Endothelial cell of umbilical vein (primary cell): ENCODE measurements around the gene ANKRD36. TPM values are rescaled to one million over a fixed set of nuclear protein-coding genes. Genes with fewer than 3 reads are reported as not detected.
"Not testable (repeated sequence)": the region's sequence is repeated elsewhere in the genome, so short reads cannot be mapped to it uniquely, and the experiment has no call there.

ENCODE experiments used
- BruUV-seq: library from RNA; stranded (reverse); fragments of 400-500 nt; replicated peaks from 2 replicates; lab custom pipeline; 2021; lab: Mats Ljungman, UMichigan
- CTCF ChIA-PET: fragments of 300-600, 350-600 bp; sonication (Branson Sonifier 250); formaldehyde crosslinking; loops from one replicate; lab custom pipeline; 2021; ENCODE audit warnings: antibody characterized with exemption, inconsistent platforms; lab: Charles Lee
- POLR2A ChIA-PET: fragments of 300-600, 350-600 bp; sonication (Branson Sonifier 250); formaldehyde crosslinking; loops from one replicate; lab custom pipeline; 2021; ENCODE audit warnings: antibody characterized with exemption, inconsistent platforms; lab: Charles Lee
- DNase-seq: peaks from one replicate; pipeline ENCODE4 v3.0.0-alpha.2; 2011; ENCODE audit warnings: low read depth, low spot score
- FAIRE-seq: peaks from 2 replicates; lab custom pipeline; 2011; peaks lifted over from hg19 to GRCh38; lab: Jason Lieb, UNC
- H2AFZ ChIP-seq: 2 replicates; pipeline ENCODE4 v1.6.0; 2012; ENCODE audit warnings: low read depth, low read length, control low read depth, inconsistent platforms
- H3K27ac ChIP-seq: 2 replicates; pipeline ENCODE4 v1.5.1; 2011; ENCODE audit warnings: low read depth, mild to moderate bottlenecking, control low read depth, low read length, moderate library complexity; ENCODE audit not compliant: insufficient read depth
- H3K27me3 ChIP-seq, 2 experiments: 2 replicates each; pipeline versions ENCODE4 v1.6.0 to v1.6.1; 2011; ENCODE audit warnings: low read length in 2 of 2, mixed read lengths in 1 of 2; ENCODE audit not compliant: control insufficient read depth in 2 of 2, insufficient read depth in 2 of 2
- H3K36me3 ChIP-seq, 2 experiments: 2 replicates in 1 of 2; 3 replicates in 1 of 2; pipeline ENCODE4 v1.5.1; 2011; ENCODE audit warnings: low read length in 2 of 2, mild to moderate bottlenecking in 1 of 2, moderate library complexity in 1 of 2; ENCODE audit not compliant: control insufficient read depth in 2 of 2, insufficient read depth in 2 of 2; ENCODE audit errors: extremely low read depth in 1 of 2
- H3K4me1 ChIP-seq: 3 replicates; pipeline ENCODE4 v1.5.1; 2011; ENCODE audit warnings: mild to moderate bottlenecking, low read length; ENCODE audit not compliant: control insufficient read depth, insufficient read depth; ENCODE audit errors: extremely low read depth
- H3K4me2 ChIP-seq: 2 replicates; pipeline ENCODE4 v1.6.1; 2011; ENCODE audit warnings: low read length, control low read depth, mixed read lengths; ENCODE audit not compliant: insufficient read depth
- H3K4me3 ChIP-seq, 3 experiments: fragments of 200-600 bp in 1 of 3; sonication (generic), shearing (Covaris generic) in 1 of 3; replicated peaks in 1 of 3; 2 replicates each; pipeline ENCODE4 v1.5.1; 2011 to 2016; ENCODE audit warnings: control low read depth in 3 of 3, low read length in 3 of 3, mild to moderate bottlenecking in 2 of 3, inconsistent platforms in 1 of 3, low read depth in 1 of 3, moderate library complexity in 1 of 3; ENCODE audit not compliant: insufficient read depth in 1 of 3
- H3K79me2 ChIP-seq: 2 replicates; pipeline ENCODE4 v1.6.0; 2012; ENCODE audit warnings: low read length, inconsistent platforms; ENCODE audit not compliant: control insufficient read depth, insufficient read depth
- H3K9ac ChIP-seq: replicated peaks from 2 replicates; pipeline ENCODE3; 2011; ENCODE audit warnings: low read length, control low read depth; ENCODE audit not compliant: insufficient read depth; ENCODE audit errors: extremely low read depth
- H3K9me1 ChIP-seq: replicated peaks from 3 replicates; pipeline ENCODE4 v1.6.0; 2011; ENCODE audit warnings: mild to moderate bottlenecking, low read length; ENCODE audit not compliant: control insufficient read depth, insufficient read depth; ENCODE audit errors: extremely low read depth
- H3K9me3 ChIP-seq: replicated peaks from 2 replicates; pipeline ENCODE4 v1.5.1; 2012; ENCODE audit warnings: low read length, inconsistent platforms; ENCODE audit not compliant: control insufficient read depth, insufficient read depth
- H4K20me1 ChIP-seq: replicated peaks from 2 replicates; pipeline ENCODE3; 2011; ENCODE audit warnings: mild to moderate bottlenecking, low read length; ENCODE audit not compliant: control insufficient read depth, insufficient read depth; ENCODE audit errors: extremely low read depth
- EZH2 ChIP-seq: IDR thresholded peaks from 2 replicates; pipeline ENCODE4 v1.6.1; 2012; ENCODE audit warnings: borderline replicate concordance, low read depth, mild to moderate bottlenecking, moderate library complexity, low read length, inconsistent platforms; ENCODE audit not compliant: severe bottlenecking
- FOS ChIP-seq: IDR thresholded peaks from 2 replicates; pipeline ENCODE4 v1.6.1; 2011; ENCODE audit warnings: mild to moderate bottlenecking, low read length, moderate library complexity, borderline replicate concordance; ENCODE audit not compliant: insufficient read depth
- GATA2 ChIP-seq: IDR thresholded peaks from 2 replicates; pipeline ENCODE4 v1.7.0; 2011; ENCODE audit warnings: low read depth, mild to moderate bottlenecking, moderate library complexity, mixed read lengths, low read length; ENCODE audit not compliant: insufficient read length, insufficient read depth
- JUN ChIP-seq: IDR thresholded peaks from 2 replicates; pipeline ENCODE4 v1.6.1; 2011; ENCODE audit warnings: borderline replicate concordance, low read depth; ENCODE audit not compliant: insufficient read length, insufficient read depth
- MAX ChIP-seq: IDR thresholded peaks from 2 replicates; pipeline ENCODE4 v1.6.1; 2011; ENCODE audit not compliant: insufficient read depth, insufficient read length
- MYC ChIP-seq: IDR thresholded peaks from one replicate; pipeline ENCODE4 v1.6.1; 2011; ENCODE audit warnings: mild to moderate bottlenecking, low read depth, low read length
- POLR2A ChIP-seq: IDR thresholded peaks from 2 replicates; pipeline ENCODE4 v1.6.1; 2012; ENCODE audit warnings: low read depth, mild to moderate bottlenecking, control low read depth, low read length
- POLR2AphosphoS5 ChIP-seq: IDR thresholded peaks from 2 replicates; pipeline ENCODE4 v1.6.1; 2012; ENCODE audit warnings: low read depth, mild to moderate bottlenecking, control low read depth, low read length, moderate library complexity; ENCODE audit not compliant: insufficient read depth
- dilution Hi-C: fragments of 300-500 bp; cut with MboI; formaldehyde crosslinking; loops from one replicate; pipeline ENCODE4 v1.15.0; 2019; ENCODE audit warnings: low sequenced_read_pairs; ENCODE audit not compliant: extremely low pct_ligation_motif_present
- intact Hi-C: fragments of 100-400 bp; cut with micrococcal nuclease; formaldehyde crosslinking; loops from one replicate; pipeline ENCODE4 v1.10.0; 2022
- polyA plus RNA-seq, 4 experiments: library from polyadenylated mRNA; depleted of rRNA in 3 of 4; stranded (reverse) in 3 of 4; unstranded in 1 of 4; fragments of >200 nt; gene quantifications; 2 replicates each; pipeline versions ENCODE4 v1.2.1 to v1.2.3, GENCODE V29; 2011 to 2012; ENCODE audit warnings: missing spikeins in 1 of 4
- total RNA-seq: library from RNA; stranded (reverse); gene quantifications from 2 replicates; pipeline ENCODE4 v1.2.3, GENCODE V29; 2021
- TF ChIP-seq, protein P1 (sequence below), 2 donors: IDR thresholded peaks; 1 replicate in 1 of 2; 2 replicates in 1 of 2; pipeline ENCODE4 v1.5.1; 2011; ENCODE audit warnings: low read length in 2 of 2, mild to moderate bottlenecking in 2 of 2, moderate library complexity in 2 of 2, control low read depth in 1 of 2, inconsistent platforms in 1 of 2, low read depth in 1 of 2; ENCODE audit not compliant: insufficient read depth in 1 of 2; ENCODE audit errors: extremely low read depth in 1 of 2

The ANKRD36 gene
- total and polyA plus RNA-seq, 2 donors (not counting 3 experiments of a cell fraction or from before 2014, with no cell fraction given), result 7.2 to 91.7 TPM

DNA sequence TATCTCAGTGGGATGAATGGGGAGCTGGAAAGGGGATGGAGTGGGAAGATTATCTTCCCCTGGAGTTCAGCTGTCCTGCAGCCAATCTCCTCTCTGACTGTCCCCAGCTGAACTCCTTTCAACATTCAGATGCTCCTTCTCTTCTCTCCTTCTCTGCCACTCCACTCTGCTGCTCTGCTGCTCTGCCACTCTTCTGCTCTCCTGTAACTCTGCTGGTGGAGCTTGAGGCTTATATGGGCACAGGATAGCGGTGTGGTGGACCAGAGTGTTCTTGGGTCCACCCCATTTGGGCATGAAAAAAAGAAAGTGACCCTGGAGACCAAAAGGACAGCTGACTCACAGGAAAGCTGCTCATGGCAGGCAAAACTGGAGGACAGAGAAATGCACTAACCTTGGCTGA is 44.9 kb upstream of the ANKRD36 start:
- Histone ChIP-seq H3K4me2 (no peak overlapping the region), H3K9me1 (no peaks in the 10 kb centered on the region), H3K4me1 (no peaks in the 10 kb centered on the region), H3K27me3 (peaks cover 5 to 11% of the 10 kb centered on the region in 2 experiments), H4K20me1 (no peaks in the 10 kb centered on the region), H3K79me2 (no peaks in the 10 kb centered on the region), H3K4me3 (no peak overlapping the region), H3K9ac (no peak overlapping the region), H3K27ac (no peak overlapping the region), H2AFZ (no peak overlapping the region), H3K36me3 (no peaks in the 10 kb centered on the region), H3K9me3 (no peaks in the 10 kb centered on the region)
- intact Hi-C loops (no loop called here), dilution Hi-C loops (no loop called here)
- ChIA-PET POLR2A (no interaction called here), CTCF (no interaction called here)
- FAIRE-seq, result no peak
- BruUV-seq, result no TSS peak
- TF ChIP-seq MYC (no peak), GATA2 (no peak), MAX (no peak), POLR2AphosphoS5 (no peak), POLR2A (no peak), FOS (no peak), EZH2 (no peak), JUN (no peak)
- TF ChIP-seq, protein P1, sequence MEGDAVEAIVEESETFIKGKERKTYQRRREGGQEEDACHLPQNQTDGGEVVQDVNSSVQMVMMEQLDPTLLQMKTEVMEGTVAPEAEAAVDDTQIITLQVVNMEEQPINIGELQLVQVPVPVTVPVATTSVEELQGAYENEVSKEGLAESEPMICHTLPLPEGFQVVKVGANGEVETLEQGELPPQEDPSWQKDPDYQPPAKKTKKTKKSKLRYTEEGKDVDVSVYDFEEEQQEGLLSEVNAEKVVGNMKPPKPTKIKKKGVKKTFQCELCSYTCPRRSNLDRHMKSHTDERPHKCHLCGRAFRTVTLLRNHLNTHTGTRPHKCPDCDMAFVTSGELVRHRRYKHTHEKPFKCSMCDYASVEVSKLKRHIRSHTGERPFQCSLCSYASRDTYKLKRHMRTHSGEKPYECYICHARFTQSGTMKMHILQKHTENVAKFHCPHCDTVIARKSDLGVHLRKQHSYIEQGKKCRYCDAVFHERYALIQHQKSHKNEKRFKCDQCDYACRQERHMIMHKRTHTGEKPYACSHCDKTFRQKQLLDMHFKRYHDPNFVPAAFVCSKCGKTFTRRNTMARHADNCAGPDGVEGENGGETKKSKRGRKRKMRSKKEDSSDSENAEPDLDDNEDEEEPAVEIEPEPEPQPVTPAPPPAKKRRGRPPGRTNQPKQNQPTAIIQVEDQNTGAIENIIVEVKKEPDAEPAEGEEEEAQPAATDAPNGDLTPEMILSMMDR (IDR thresholded peaks at IDR 0.05; ENCODE audit: extremely low read depth in 1 of 2, insufficient read depth in 1 of 2, low read depth in 1 of 2, low read length in 2 of 2), result no peak
- DNase-seq, result no peak

- dilution Hi-C loops, H3K9me3 ChIP-seq, H3K27ac ChIP-seq, H3K9ac ChIP-seq, H3K4me2 ChIP-seq, H3K4me1 ChIP-seq, POLR2A ChIA-PET, BruUV-seq, intact Hi-C loops, FAIRE-seq, H3K79me2 ChIP-seq, H4K20me1 ChIP-seq, H2AFZ ChIP-seq, H3K36me3 ChIP-seq, H3K9me1 ChIP-seq, CTCF ChIA-PET, DNase-seq, H3K4me3 ChIP-seq: not testable (repeated sequence)
- H3K27me3 ChIP-seq, result peaks cover 5 to 11% of the 10 kb centered on the region in 2 experiments
Measured at GRCh38 chr2:97068722-97069121, 44.2 kb upstream of the ANKRD36 start.

GRCh38 chr2:97070915-97071314 is 42.0 kb upstream of the ANKRD36 start:
- H3K4me3 ChIP-seq, H3K9me1 ChIP-seq, H3K27me3 ChIP-seq, H3K4me2 ChIP-seq, H3K36me3 ChIP-seq, H3K9me3 ChIP-seq, H3K27ac ChIP-seq, H3K79me2 ChIP-seq, H3K9ac ChIP-seq, H2AFZ ChIP-seq, H3K4me1 ChIP-seq, DNase-seq, FAIRE-seq, H4K20me1 ChIP-seq, BruUV-seq, dilution Hi-C loops, POLR2A ChIA-PET, intact Hi-C loops, CTCF ChIA-PET: not testable (repeated sequence)
